ENCODE measurements around the gene AFG1L.

DNA sequence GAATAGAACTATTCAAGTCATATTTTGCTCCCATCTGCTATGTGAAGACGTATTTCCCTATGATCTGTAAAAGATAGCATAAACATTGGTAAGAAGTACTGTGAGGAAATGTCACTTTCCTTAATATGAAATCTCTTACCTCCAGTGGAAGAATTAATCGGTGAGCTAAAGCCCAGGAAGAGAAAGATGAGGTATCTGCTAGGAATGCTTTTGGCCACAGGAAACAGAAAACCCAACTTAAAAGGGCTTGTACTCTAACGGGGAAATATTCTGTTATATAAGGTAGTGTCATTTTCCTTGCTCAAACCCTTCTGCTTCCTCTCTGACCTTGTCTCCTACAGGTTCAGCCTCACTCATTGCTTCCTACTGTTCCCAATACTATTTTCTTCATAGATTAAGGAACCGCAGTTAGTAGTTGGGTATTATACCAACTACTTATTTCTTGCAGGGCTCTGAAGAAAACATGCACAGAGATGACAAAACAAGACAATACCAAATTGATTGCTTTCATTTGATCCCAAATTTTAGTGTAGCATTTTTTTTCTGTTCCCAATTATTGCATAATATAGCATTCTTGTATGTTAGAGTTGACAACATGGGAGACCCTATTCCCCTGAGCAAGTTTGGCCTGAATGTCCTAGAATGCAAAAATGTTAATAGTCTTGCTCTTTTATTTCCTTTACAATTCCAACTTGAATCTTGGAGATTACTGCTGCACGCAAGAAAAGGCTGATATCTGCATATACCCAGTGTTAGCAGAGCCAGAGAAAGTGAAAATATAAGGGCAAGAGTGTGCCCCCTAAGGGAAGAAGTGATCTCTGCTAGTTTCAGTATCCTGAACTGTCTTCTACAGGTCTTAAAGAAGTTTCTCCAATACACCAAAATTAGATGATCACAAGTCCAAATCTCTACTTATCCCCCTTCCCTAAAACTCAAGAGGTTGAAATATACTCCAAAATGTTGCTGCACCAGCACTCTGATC lies 65.3 kb downstream of the AFG1L start:
- TF ChIP-seq, protein P1, sequence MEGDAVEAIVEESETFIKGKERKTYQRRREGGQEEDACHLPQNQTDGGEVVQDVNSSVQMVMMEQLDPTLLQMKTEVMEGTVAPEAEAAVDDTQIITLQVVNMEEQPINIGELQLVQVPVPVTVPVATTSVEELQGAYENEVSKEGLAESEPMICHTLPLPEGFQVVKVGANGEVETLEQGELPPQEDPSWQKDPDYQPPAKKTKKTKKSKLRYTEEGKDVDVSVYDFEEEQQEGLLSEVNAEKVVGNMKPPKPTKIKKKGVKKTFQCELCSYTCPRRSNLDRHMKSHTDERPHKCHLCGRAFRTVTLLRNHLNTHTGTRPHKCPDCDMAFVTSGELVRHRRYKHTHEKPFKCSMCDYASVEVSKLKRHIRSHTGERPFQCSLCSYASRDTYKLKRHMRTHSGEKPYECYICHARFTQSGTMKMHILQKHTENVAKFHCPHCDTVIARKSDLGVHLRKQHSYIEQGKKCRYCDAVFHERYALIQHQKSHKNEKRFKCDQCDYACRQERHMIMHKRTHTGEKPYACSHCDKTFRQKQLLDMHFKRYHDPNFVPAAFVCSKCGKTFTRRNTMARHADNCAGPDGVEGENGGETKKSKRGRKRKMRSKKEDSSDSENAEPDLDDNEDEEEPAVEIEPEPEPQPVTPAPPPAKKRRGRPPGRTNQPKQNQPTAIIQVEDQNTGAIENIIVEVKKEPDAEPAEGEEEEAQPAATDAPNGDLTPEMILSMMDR (conservative IDR thresholded peaks at IDR 0.05) = peak; percentile 11; the same call in 1 of the 2 replicates
- TF ChIP-seq ZFX (IDR thresholded peaks at IDR 0.05) = no peak

Measured in C4-2B (cell line).